ENCODE data around the gene AFAP1. TPM values are rescaled to one million over a fixed set of nuclear protein-coding genes. Genes with fewer than 3 reads are reported as not detected.
A peak's percentile ranks its signal among the peaks of the same experiment; 100 is the strongest.

AFAP1 gene
- total and polyA plus RNA-seq, 2 of the 4 experiments (the other 2 are of a cell fraction) = 48.2 to 80.9 TPM

DNA sequence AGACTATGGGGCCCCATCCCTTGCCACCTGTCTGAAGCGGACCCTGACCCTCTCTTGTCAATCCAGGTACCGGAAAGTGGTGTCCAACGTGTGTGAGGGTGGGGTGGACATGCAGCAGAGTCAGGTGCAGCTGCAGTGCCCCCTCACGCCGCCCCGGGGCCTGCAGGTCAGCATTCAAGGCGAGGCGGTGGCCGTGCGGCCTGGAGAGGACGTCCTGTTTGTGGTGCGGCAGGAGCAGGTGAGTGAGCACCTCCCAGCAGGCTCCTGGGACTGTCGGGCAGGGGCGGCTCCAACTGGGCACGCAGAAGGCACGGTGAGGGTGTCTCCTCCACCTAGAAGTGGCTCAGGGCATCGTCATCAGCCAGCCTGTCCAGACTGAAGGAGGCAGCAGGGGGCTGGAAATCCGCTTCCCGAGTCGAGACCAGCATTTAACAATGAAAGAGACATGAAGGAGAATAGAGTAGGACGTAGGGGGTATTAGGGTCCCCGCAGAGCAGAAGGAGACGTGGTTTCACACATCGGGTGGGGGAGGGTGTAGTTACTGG is 221.6 kb downstream of the AFAP1 start:
- intact Hi-C loops (cut with micrococcal nuclease) (no loop called here), in situ Hi-C loops (cut with MboI; ENCODE audit: low sequenced_read_pairs) (no loop called here), dilution Hi-C loops (cut with HindIII; ENCODE audit: low sequenced_read_pairs, unreplicated experiment) (no loop called here)
- no peak overlapping the region for H4K8ac ChIP-seq (ENCODE audit: low read depth in 2 of 2, low read length in 2 of 2)
- H3K56ac ChIP-seq (ENCODE audit: extremely low read depth, insufficient read depth, low read length) = no peak overlapping the region
- WGBS, 2 experiments (ENCODE audit: extremely low coverage in 2 of 2, insufficient read length in 1 of 2) = 79% methylated on average over 11 of the region's 24 CpGs; no CpG with 5 or more reads in 1 of the 2 experiments
- no peak overlapping the region for H3K9ac ChIP-seq (ENCODE audit: low read depth, low read length)
- no peak overlapping the region for H2BK5ac ChIP-seq (ENCODE audit: low read depth, low read length, poor library complexity, severe bottlenecking)
- H3K9me3 ChIP-seq (ENCODE audit: control insufficient read depth, insufficient read depth, low read length) = peaks cover 5% of the 10 kb centered on the region
- H4K91ac ChIP-seq (ENCODE audit: insufficient read depth, low read depth, low read length) = no peak overlapping the region
- H2BK15ac ChIP-seq (ENCODE audit: low read depth, low read length) = no peak overlapping the region
- H2AK9ac ChIP-seq (replicated peaks; ENCODE audit: low read depth, low read length, poor library complexity) = no peak overlapping the region
- no peaks in the 10 kb centered on the region for H3K9me1 ChIP-seq (ENCODE audit: insufficient read depth, low read length)
- no peak for DNase-seq
- POLR2A ChIA-PET (ENCODE audit: unreplicated experiment) = no interaction called here
- no peak overlapping the region for H2BK20ac ChIP-seq (ENCODE audit: low read depth, low read length)
- no peak overlapping the region for H3K4ac ChIP-seq (ENCODE audit: low read depth, low read length)
- peak overlapping the region; percentile 17 for H2AFZ ChIP-seq (replicated peaks; ENCODE audit: low read length, poor library complexity)
- ATAC-seq (ENCODE audit: low read depth) = no peak
- H3K4me2 ChIP-seq (ENCODE audit: low read depth, low read length) = no peak overlapping the region
- no peaks in the 10 kb centered on the region for H3K36me3 ChIP-seq (ENCODE audit: control insufficient read depth, insufficient read depth, low read length)
- TF ChIP-seq SMC3 (IDR thresholded peaks at IDR 0.05; ENCODE audit: low read depth, low read length) (no peak), RAD21 (IDR thresholded peaks at IDR 0.05; ENCODE audit: low read length) (no peak), MAZ (IDR thresholded peaks at IDR 0.05; ENCODE audit: borderline replicate concordance, low read depth, low read length) (no peak), BHLHE40 (IDR thresholded peaks at IDR 0.05; ENCODE audit: low read depth, low read length) (no peak), CEBPB (IDR thresholded peaks at IDR 0.05; ENCODE audit: low read depth, low read length) (no peak), MXI1 (IDR thresholded peaks at IDR 0.05; ENCODE audit: borderline replicate concordance, low read depth, low read length) (no peak), RFX5 (IDR thresholded peaks at IDR 0.05; ENCODE audit: low read depth, low read length) (no peak), CHD1 (IDR thresholded peaks at IDR 0.05; ENCODE audit: low read depth, low read length) (no peak), POLR2A (IDR thresholded peaks at IDR 0.05; ENCODE audit: low read depth, low read length) (no peak)
- TF ChIP-seq, protein P1, sequence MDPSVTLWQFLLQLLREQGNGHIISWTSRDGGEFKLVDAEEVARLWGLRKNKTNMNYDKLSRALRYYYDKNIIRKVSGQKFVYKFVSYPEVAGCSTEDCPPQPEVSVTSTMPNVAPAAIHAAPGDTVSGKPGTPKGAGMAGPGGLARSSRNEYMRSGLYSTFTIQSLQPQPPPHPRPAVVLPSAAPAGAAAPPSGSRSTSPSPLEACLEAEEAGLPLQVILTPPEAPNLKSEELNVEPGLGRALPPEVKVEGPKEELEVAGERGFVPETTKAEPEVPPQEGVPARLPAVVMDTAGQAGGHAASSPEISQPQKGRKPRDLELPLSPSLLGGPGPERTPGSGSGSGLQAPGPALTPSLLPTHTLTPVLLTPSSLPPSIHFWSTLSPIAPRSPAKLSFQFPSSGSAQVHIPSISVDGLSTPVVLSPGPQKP (IDR thresholded peaks at IDR 0.05; ENCODE audit: borderline replicate concordance, low read depth, low read length) = no peak
- TF ChIP-seq, protein P2, sequence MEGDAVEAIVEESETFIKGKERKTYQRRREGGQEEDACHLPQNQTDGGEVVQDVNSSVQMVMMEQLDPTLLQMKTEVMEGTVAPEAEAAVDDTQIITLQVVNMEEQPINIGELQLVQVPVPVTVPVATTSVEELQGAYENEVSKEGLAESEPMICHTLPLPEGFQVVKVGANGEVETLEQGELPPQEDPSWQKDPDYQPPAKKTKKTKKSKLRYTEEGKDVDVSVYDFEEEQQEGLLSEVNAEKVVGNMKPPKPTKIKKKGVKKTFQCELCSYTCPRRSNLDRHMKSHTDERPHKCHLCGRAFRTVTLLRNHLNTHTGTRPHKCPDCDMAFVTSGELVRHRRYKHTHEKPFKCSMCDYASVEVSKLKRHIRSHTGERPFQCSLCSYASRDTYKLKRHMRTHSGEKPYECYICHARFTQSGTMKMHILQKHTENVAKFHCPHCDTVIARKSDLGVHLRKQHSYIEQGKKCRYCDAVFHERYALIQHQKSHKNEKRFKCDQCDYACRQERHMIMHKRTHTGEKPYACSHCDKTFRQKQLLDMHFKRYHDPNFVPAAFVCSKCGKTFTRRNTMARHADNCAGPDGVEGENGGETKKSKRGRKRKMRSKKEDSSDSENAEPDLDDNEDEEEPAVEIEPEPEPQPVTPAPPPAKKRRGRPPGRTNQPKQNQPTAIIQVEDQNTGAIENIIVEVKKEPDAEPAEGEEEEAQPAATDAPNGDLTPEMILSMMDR (conservative IDR thresholded peaks at IDR 0.05; ENCODE audit: low read depth, low read length) = no peak
- H3K18ac ChIP-seq (ENCODE audit: low read depth, low read length) = no peak overlapping the region
- peaks cover 33% of the 10 kb centered on the region for H3K27me3 ChIP-seq (ENCODE audit: control insufficient read depth, insufficient read depth, low read length)
- no peak overlapping the region for H2BK120ac ChIP-seq (ENCODE audit: low read depth, low read length)
- no peak overlapping the region for H4K5ac ChIP-seq (ENCODE audit: low read depth, low read length)
- no peak overlapping the region for H3K23ac ChIP-seq (ENCODE audit: low read depth, low read length)
- H2AK5ac ChIP-seq (ENCODE audit: low read depth, low read length) = no peak overlapping the region
- no peaks in the 10 kb centered on the region for H4K20me1 ChIP-seq (ENCODE audit: insufficient read depth, low read length)
- no peaks in the 10 kb centered on the region for H3K79me1 ChIP-seq (ENCODE audit: low read depth in 1 of 2, low read length in 2 of 2)
- no peaks in the 10 kb centered on the region for H3K4me1 ChIP-seq (ENCODE audit: control insufficient read depth, insufficient read depth, low read length)
- CTCF ChIA-PET = no interaction called here
- H3K27ac ChIP-seq (ENCODE audit: insufficient read depth, low read length) = no peak overlapping the region
- H3K14ac ChIP-seq (replicated peaks; ENCODE audit: low read depth, low read length) = no peak overlapping the region
- H3K4me3 ChIP-seq (ENCODE audit: insufficient read depth, low read depth, low read length) = no peak overlapping the region
- BruUV-seq (replicated peaks) = no TSS peak

Data from IMR-90 (cell line).